GM20000 (cell line): ENCODE measurements around the gene LYAR.

ENCODE experiments used
- DNase-seq: peaks from one replicate; pipeline ENCODE4 v3.0.0; 2012; ENCODE audit warnings: low spot score
- TF ChIP-seq, protein P1 (sequence below): IDR thresholded peaks from 2 replicates; pipeline ENCODE4 v1.5.1; 2012; ENCODE audit warnings: mild to moderate bottlenecking, control low read depth; ENCODE audit errors: extremely low read depth, missing control alignments

Gene LYAR

DNA sequence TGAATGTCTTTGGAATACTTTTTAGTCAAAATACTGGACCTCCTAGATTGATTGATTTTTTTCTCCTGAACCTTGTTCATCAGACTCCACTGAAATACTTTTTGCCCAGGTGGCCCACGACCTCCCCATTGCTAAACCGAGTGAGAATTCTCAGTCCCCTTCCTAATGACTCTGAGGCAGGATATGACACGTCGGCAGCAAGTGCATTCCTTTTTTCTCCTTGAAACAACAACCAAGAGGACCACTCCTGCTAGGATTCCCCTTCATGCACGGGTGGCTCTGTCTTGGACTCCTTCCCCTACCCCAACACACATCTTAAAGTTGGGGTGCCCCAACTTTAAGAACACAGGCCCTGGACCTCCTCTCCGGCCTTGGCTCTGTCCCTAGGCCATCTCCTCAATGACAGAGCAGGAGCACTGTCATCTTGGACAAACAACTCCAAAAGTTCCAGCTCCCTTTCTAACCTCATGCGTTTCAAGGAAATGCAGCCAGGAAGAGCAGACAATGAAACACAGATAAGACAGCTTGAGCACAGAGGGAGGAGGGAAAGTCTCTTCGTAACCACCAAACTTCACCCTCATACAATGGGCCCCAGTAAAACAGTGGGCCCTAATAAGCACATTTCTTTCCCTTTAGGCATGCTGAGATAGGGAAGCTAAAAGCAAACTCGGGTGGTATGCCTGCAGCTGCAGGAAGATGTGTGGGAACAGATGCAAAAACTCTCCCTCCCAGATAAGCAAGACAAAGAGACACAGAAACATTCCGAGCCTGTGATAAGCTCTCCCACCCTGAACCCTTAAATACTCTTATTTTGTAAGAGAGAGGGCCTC, 34.0 kb upstream of the LYAR start:
- TF ChIP-seq, protein P1, sequence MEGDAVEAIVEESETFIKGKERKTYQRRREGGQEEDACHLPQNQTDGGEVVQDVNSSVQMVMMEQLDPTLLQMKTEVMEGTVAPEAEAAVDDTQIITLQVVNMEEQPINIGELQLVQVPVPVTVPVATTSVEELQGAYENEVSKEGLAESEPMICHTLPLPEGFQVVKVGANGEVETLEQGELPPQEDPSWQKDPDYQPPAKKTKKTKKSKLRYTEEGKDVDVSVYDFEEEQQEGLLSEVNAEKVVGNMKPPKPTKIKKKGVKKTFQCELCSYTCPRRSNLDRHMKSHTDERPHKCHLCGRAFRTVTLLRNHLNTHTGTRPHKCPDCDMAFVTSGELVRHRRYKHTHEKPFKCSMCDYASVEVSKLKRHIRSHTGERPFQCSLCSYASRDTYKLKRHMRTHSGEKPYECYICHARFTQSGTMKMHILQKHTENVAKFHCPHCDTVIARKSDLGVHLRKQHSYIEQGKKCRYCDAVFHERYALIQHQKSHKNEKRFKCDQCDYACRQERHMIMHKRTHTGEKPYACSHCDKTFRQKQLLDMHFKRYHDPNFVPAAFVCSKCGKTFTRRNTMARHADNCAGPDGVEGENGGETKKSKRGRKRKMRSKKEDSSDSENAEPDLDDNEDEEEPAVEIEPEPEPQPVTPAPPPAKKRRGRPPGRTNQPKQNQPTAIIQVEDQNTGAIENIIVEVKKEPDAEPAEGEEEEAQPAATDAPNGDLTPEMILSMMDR = no peak
- no peak for DNase-seq

DNA sequence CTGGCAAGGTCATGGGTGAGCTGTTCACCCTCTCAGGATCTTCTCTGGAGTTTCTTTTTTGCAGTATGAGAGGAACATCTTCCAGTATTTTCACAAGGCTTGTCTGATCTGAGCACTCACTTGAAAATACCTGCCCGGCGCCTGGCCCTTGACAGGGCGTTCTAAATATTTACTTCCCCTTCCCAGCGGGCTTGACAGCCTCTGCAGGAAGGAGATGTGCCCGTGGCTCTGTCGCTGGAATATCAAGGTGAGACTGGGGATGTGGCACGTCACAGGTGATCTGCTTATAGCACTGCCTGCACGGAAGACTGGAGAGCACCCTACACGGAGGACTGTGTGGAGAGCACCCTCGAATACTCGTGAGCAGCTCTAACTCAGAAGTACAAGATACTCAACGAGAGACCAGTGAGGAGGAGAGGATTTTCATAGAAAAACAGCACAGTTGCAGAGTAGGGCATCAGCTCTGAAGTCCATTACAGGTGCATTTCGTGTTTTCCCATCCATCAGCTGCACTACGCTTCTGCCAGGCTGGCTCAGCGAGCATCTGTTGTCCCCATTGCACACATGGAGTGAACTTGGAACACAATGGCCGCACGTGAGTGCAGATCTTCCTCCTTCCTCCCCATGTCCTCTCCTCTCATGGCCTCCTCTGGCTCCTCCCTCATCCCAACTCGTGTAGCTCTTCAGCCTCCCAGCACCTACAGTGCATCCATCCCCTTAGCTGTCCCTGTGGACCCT, 32.2 kb upstream of the LYAR start:
- no peak for DNase-seq
- TF ChIP-seq, protein P1 = no peak

DNA sequence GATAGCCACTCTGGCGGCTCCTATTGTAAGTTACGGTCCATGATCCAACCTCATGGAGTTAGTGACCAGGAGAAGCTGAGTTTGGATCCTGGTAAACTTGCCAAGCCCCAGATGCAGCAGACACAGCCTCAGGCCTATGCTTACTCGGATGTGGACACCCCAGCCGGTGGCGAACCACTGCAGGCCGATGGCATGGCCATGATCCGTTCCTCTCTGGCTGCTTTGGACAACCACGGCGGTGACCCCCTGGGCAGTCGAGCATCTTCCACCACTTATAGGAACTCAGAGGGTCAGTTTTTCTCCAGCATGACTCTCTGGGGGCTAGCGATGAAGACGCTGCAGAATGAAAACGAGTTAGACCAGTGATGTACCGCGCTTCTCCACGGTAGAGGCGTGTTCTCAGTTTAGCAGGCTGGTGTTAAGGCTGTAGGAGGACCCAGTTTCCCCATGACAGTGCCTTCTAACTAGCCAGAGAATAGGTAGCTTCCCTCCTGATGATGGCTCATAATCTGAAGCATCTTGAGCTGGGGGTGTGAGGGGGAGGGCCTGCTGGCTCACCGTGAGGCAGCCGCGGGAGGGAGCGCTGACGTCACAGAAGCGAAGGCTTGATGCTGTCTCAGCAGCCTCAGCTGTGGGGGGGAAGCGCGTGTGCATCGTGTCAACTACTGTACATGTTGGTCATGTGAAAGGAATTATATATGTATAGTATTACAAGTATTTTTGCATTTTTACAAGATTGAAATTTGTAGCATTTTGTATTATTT, 31.2 kb upstream of the LYAR start:
- TF ChIP-seq, protein P1 = no peak
- DNase-seq = no peak

DNA sequence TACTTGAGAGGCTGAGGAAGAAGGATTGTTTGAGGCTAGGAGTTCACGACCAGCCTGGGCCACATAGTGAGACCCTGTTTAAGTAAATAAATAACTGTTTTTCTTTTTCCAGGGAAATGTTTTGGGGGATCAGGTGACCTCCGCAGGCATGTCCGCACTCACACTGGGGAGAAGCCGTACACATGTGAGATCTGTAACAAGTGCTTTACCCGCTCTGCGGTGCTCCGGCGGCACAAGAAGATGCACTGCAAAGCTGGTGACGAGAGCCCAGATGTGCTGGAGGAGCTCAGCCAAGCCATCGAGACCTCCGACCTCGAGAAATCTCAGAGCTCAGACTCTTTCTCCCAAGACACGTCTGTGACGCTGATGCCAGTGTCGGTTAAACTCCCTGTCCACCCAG, 30.6 kb upstream of the LYAR start:
- TF ChIP-seq, protein P1 = no peak

DNA sequence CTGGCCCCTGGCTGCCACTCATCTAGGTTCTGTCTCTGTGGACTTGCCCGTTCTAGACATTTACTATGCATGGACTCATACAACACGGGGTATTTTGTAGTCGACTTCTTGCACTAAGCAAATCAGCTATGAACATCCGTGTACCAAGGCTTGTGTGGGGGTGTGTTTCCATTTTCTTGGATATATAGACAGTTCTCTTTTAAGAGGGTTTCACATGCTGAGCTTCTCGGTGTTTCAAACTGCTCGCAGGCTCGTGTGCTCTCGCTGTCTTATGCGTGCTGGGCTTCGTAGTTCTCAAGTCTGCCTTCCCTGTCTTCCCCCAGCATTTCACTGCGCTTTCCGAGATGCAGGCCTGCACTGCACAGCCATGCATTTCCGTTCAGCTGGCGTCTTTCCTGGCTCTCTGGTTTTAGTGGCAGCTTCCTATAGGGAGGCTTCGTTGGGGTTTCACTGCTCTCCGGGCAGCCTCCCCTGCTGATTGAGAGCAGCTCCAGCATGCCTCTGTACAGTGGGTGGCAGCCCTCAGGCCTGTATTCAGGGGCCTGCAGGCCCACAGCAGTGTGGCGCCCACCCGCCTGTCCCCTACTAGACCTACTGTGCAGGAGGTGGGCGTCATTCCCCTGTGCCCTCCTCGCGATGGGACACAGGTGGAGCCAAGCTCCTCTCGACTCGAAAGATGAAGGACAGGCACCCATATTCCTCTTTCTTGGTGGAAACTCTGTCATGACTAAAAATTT, 27.7 kb upstream of the LYAR start:
- no peak for DNase-seq
- TF ChIP-seq, protein P1 = no peak

More for the DNA sequence above, 30.6 kb upstream of the LYAR start:
- DNase-seq = no peak

DNA sequence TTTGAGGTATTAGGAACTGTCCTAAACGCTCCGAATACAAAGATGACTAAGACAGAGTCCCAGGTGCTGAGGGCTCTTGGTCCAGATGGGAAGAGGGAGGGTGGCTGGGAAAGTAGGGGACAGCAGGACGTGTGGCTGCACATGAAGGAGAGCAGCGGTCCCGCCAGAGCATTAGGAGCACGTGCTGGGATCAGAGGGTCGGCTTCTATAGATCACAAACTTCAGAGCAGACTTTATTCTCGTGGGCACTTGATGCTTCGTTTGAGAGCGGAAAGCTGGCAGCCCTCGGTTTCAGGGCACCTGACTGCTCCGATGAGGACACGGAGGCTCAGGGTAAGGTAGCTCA, 26.2 kb upstream of the LYAR start:
- no peak for DNase-seq
- TF ChIP-seq, protein P1 = no peak
